ENCODE results near the gene CPB2.

CPB2 gene

GRCh38 chr13:46062185-46062584 lies 42.6 kb downstream of the CPB2 start:
- DNase-seq, result no peak
- in situ Hi-C loops (cut with HindIII; ENCODE audit: low pct_ligation_motif_present, low pct_unique_long_range_greater_than_20kb, low sequenced_read_pairs), result no loop called here

- no peak for DNase-seq
- in situ Hi-C loops (cut with HindIII; ENCODE audit: low pct_ligation_motif_present, low pct_unique_long_range_greater_than_20kb, low sequenced_read_pairs), result no loop called here
Observed at GRCh38 chr13:46059405-46059804, 45.4 kb downstream of the CPB2 start.

- in situ Hi-C loops (cut with HindIII; ENCODE audit: low pct_ligation_motif_present, low pct_unique_long_range_greater_than_20kb, low sequenced_read_pairs), result no loop called here
- DNase-seq, result no peak
Observed at GRCh38 chr13:46058268-46058667, 46.6 kb downstream of the CPB2 start.

GRCh38 chr13:46057256-46058015 lies 47.4 kb downstream of the CPB2 start:
- DNase-seq, result no peak
- in situ Hi-C loops (cut with HindIII; ENCODE audit: low pct_ligation_motif_present, low pct_unique_long_range_greater_than_20kb, low sequenced_read_pairs), result no loop called here

GRCh38 chr13:46053162-46054012 lies 51.4 kb downstream of the CPB2 start:
- in situ Hi-C loops (cut with HindIII; ENCODE audit: low pct_ligation_motif_present, low pct_unique_long_range_greater_than_20kb, low sequenced_read_pairs), result no loop called here
- DNase-seq, result no peak

- in situ Hi-C loops (cut with HindIII; ENCODE audit: low pct_ligation_motif_present, low pct_unique_long_range_greater_than_20kb, low sequenced_read_pairs), result no loop called here
- DNase-seq, result peak; percentile 94
Observed at GRCh38 chr13:46052319-46053161, 52.3 kb downstream of the CPB2 start, which contains the start of gene ZC3H13. Gene ZC3H13, minus strand, starts transcription at chr13:46052746. Its CDS starts 7,239 bp downstream, at chr13:46045507.

- DNase-seq, result no peak
- in situ Hi-C loops (cut with HindIII; ENCODE audit: low pct_ligation_motif_present, low pct_unique_long_range_greater_than_20kb, low sequenced_read_pairs), result no loop called here
Observed at GRCh38 chr13:46051968-46052318, 52.9 kb downstream of the CPB2 start.

GRCh38 chr13:46050771-46051170 lies 54.1 kb downstream of the CPB2 start:
- in situ Hi-C loops (cut with HindIII; ENCODE audit: low pct_ligation_motif_present, low pct_unique_long_range_greater_than_20kb, low sequenced_read_pairs), result no loop called here
- no peak for DNase-seq

GRCh38 chr13:46045424-46045823 lies 59.4 kb downstream of the CPB2 start:
- DNase-seq, result no peak
- in situ Hi-C loops (cut with HindIII; ENCODE audit: low pct_ligation_motif_present, low pct_unique_long_range_greater_than_20kb, low sequenced_read_pairs), result no loop called here

- in situ Hi-C loops (cut with HindIII; ENCODE audit: low pct_ligation_motif_present, low pct_unique_long_range_greater_than_20kb, low sequenced_read_pairs), result no loop called here
- DNase-seq, result no peak
Observed at GRCh38 chr13:46043647-46044046, 61.2 kb downstream of the CPB2 start.

- DNase-seq, result no peak
- in situ Hi-C loops (cut with HindIII; ENCODE audit: low pct_ligation_motif_present, low pct_unique_long_range_greater_than_20kb, low sequenced_read_pairs), result no loop called here
Observed at GRCh38 chr13:46041419-46041839, 63.4 kb downstream of the CPB2 start.

GRCh38 chr13:46040763-46041162 lies 64.1 kb downstream of the CPB2 start:
- in situ Hi-C loops (cut with HindIII; ENCODE audit: low pct_ligation_motif_present, low pct_unique_long_range_greater_than_20kb, low sequenced_read_pairs), result no loop called here
- no peak for DNase-seq

- in situ Hi-C loops (cut with HindIII; ENCODE audit: low pct_ligation_motif_present, low pct_unique_long_range_greater_than_20kb, low sequenced_read_pairs), result no loop called here
- DNase-seq, result no peak
Observed at GRCh38 chr13:46039411-46040182, 65.2 kb downstream of the CPB2 start.

- no peak for DNase-seq
- in situ Hi-C loops (cut with HindIII; ENCODE audit: low pct_ligation_motif_present, low pct_unique_long_range_greater_than_20kb, low sequenced_read_pairs), result no loop called here
Observed at GRCh38 chr13:46038296-46038695, 66.5 kb downstream of the CPB2 start.

- DNase-seq, result no peak
- in situ Hi-C loops (cut with HindIII; ENCODE audit: low pct_ligation_motif_present, low pct_unique_long_range_greater_than_20kb, low sequenced_read_pairs), result no loop called here
Observed at GRCh38 chr13:46035066-46035465, 69.8 kb downstream of the CPB2 start.

GRCh38 chr13:46032341-46032740 lies 72.5 kb downstream of the CPB2 start:
- no peak for DNase-seq
- in situ Hi-C loops (cut with HindIII; ENCODE audit: low pct_ligation_motif_present, low pct_unique_long_range_greater_than_20kb, low sequenced_read_pairs), result no loop called here

GRCh38 chr13:46031581-46032263 lies 73.1 kb downstream of the CPB2 start:
- in situ Hi-C loops (cut with HindIII; ENCODE audit: low pct_ligation_motif_present, low pct_unique_long_range_greater_than_20kb, low sequenced_read_pairs), result no loop called here
- DNase-seq, result no peak

GRCh38 chr13:46025157-46025556 lies 79.7 kb downstream of the CPB2 start:
- in situ Hi-C loops (cut with HindIII; ENCODE audit: low pct_ligation_motif_present, low pct_unique_long_range_greater_than_20kb, low sequenced_read_pairs), result no loop called here
- DNase-seq, result no peak
